Effector CD8-positive, alpha-beta T cell (primary cell): ENCODE data around the gene TUT4.
"Not testable (repeated sequence)": the region's sequence is repeated elsewhere in the genome, so short reads cannot be mapped to it uniquely, and the experiment has no call there.

Experiments
- DNase-seq: peaks from one replicate; lab custom pipeline; 2025; lab: John Stamatoyannopoulos, UW
- total RNA-seq, 4 experiments: gene quantifications; one replicate each; lab custom pipeline; 2026; lab: John Stamatoyannopoulos, UW

The TUT4 gene, protein sequence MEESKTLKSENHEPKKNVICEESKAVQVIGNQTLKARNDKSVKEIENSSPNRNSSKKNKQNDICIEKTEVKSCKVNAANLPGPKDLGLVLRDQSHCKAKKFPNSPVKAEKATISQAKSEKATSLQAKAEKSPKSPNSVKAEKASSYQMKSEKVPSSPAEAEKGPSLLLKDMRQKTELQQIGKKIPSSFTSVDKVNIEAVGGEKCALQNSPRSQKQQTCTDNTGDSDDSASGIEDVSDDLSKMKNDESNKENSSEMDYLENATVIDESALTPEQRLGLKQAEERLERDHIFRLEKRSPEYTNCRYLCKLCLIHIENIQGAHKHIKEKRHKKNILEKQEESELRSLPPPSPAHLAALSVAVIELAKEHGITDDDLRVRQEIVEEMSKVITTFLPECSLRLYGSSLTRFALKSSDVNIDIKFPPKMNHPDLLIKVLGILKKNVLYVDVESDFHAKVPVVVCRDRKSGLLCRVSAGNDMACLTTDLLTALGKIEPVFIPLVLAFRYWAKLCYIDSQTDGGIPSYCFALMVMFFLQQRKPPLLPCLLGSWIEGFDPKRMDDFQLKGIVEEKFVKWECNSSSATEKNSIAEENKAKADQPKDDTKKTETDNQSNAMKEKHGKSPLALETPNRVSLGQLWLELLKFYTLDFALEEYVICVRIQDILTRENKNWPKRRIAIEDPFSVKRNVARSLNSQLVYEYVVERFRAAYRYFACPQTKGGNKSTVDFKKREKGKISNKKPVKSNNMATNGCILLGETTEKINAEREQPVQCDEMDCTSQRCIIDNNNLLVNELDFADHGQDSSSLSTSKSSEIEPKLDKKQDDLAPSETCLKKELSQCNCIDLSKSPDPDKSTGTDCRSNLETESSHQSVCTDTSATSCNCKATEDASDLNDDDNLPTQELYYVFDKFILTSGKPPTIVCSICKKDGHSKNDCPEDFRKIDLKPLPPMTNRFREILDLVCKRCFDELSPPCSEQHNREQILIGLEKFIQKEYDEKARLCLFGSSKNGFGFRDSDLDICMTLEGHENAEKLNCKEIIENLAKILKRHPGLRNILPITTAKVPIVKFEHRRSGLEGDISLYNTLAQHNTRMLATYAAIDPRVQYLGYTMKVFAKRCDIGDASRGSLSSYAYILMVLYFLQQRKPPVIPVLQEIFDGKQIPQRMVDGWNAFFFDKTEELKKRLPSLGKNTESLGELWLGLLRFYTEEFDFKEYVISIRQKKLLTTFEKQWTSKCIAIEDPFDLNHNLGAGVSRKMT (N-terminal part only)
- 95.5 to 183 (median 178) reads per million in 4 experiments for total RNA-seq

- DNase-seq, result peak; percentile 73
Measured at GRCh38 chr1:52552505-52553361, at the start of gene TUT4. Gene TUT4, minus strand, starts transcription at chr1:52553092. Its CDS starts 26,812 bp downstream, at chr1:52526280.

GRCh38 chr1:52601991-52602855, 49.3 kb upstream of the TUT4 start, which contains the start of gene GPX7:
Gene GPX7, plus strand, starts transcription at chr1:52602371. Its CDS starts 39 bp downstream, at chr1:52602410.
- DNase-seq, result peak; percentile 38

GRCh38 chr1:52601519-52601918, 48.6 kb upstream of the TUT4 start:
- DNase-seq, result no peak

DNA sequence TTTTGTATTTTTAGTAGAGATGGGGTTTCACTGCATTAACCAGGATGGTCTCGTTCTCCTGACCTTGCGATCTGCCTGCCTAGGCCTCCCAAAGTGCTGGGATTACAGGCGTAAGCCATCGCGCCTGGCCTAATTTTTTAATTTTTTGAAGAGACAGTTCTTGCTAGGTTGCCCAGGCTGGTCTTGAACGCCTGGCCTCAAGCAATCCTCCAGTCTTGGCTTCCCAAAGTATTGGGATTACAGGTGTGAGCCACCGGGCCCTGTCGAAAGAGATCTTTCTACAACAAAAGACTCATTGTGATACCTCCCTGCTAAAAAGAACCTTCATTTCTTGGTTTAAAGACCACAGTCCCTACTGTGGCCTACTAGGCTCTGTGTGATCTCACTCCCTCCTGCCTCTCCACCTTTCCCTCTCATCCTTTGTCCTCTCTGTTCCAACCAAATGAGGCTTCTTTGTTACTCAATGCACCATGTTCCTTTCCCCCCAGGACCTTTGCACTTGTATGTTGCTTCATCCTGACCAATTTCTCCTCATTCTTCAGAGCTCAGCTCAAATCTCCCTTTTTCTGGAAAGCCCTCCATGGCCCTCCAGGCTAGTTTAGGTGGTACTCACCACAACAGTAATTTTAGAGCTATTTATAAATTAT, 47.8 kb upstream of the TUT4 start:
- no peak for DNase-seq

DNA sequence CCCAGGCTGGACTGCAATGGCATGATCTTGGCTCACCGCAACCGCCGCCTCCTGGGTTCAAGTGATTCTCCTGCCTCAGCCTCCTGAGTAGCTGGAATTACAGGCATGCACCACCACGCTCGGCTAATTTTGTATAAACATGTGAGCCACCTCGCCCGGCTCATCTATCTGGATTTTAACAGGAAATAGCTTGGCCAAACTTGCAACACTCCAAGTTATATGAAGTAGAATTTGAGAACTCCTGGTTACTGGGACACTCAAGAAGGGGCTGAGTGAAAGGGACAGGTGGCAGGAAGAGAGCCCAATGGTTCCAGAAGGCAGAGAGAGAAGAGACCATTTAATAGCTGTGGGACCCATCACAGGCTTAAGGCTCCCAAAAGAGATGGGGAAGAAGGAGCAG, 46.3 kb upstream of the TUT4 start:
- no peak for DNase-seq

DNA sequence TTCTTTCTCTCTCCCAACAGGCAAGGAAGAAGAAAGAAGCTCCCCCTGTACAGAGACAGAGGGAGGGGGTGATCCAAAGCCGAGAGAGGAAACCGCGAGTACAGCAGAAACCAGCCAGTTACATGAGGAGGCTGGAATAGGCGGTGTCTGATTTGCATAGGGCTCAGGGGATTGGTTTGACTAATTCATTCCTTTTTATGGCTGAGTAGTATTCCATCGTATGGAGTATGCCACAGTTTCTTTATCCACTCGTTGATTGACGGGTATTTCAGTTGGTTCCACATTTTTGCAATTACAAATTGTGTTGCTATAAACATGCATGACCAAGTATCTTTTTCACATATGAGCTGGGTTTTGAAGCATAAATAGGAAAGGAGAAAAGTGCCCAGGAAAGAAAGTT, 45.8 kb upstream of the TUT4 start:
- no peak for DNase-seq

DNA sequence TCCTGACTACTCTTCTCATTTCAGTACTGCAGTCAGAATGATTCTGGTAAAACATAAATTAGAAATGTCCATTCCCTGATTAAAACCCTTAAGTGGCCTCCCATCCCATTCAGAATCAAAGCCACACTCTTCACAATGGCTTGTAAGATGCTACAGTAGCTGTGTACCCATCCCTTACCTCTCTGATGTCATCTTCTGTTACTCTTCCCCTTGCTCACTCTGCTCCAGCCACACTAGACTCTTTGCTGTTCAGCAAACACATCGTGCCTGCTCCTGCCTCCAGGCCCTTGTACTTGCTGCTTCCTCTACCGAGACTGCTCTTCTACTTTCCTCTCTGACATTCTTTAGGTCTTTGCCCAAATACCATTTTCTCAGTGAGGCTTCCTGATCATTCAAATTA, 45.0 kb upstream of the TUT4 start:
- no peak for DNase-seq

DNA sequence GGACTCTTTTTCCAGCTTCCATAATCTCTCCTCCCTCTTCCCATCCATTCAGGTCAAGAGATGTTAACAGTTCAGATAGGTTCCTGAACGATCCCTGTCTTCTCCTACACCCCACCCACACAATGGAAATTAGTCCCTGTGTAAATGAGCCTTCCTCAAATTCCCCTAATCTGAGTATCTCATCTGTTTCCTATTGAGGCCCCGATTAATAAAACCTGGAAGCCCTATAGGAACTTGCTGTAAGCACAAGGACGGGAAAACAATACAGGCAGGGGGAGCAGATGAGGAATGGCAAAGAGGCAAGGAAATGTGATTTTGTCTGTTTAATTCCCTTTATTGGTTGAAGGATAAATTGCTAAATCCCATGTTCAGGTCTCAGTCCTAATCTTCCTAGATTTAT, 42.2 kb upstream of the TUT4 start:
- no peak for DNase-seq

DNA sequence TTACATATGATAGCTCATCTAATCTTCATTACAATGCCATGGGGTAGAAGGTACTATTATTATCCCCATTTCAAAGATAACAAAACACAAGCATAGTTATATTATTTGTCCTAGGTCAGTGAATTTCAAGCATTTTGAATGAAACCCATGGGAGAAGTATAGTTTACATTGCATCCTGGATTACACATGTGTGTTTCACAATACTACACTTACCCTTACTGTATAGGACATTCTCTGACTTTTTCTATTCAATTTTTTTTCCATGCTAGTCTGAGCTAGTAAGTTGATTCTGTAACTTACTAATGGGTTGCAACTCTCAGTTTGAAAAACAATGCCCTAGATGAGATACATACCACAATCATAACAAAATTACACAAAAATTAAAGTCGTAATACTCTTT, 40.6 kb upstream of the TUT4 start:
- no peak for DNase-seq

DNA sequence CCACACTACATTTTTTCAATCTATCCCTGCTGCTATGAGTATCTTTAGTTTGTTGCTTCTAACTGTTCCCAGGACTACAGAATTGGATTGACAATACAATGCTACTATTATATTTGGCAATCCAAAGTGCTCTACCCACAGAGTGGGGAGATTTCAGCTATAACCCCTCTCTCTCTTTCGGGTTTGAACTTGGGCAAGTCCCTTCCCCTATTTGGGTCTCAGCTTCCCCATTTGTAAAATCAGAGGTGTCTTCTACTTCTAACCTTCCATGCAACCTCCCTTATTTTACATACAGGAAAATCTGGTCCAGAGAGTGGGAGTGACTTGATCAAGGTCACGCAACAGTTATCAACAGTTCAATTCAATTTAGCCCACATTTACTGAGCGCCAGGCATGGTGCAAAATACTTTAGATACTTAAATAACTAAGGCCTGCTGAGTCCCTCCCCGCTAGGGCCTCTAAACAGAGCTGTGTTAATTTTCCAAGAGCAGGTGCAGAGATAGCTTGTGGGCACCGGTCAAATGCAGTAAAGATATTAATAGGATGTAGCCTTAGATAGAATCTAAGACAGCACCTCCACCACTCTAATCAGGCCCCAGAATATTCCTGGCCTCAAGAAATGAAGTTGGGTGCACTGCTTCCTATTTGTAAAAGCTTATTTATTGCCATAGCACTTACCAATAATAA, 39.9 kb upstream of the TUT4 start:
- DNase-seq, result no peak

DNA sequence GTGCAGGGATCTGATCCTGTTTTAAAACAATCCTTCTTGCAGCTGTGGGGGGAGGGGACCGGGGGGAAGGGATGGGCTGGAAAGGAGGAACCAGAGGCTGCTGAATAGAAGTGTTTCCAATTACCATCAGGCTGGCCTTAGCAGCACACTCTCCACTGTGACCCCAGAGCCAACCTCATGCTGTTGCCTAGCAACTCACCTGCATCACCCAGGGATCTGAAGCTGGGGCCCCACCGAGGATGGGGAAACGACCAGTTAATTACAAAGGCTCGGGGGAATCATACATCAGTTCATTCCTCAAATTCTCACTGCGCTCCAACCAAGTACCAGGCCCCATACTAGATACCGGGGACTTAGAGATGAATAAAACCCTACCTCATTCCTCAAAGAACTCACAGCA, 37.4 kb upstream of the TUT4 start:
- DNase-seq, result no peak

DNA sequence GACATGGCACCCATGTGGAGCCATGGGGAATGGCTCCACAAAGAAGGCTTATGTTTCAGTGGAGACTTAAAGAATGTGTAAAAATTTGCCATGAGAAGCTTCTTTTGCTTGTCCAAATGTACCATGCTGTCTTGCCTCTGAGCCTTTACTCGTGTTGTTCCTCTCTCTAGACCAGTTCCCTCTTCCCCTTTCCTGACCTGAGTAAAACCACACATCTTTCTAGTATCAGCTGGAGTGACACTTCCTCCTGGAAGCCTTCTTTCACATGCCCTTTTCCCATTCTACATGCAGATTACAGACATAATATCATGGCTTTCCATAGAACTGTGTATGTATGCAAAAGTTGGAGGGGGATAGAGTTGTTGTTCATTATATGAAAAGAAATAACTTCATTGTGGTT, 35.6 kb upstream of the TUT4 start:
- no peak for DNase-seq

GRCh38 chr1:52588027-52588426, 35.1 kb upstream of the TUT4 start:
- no peak for DNase-seq

- no peak for DNase-seq
Measured at GRCh38 chr1:52585474-52585873, 32.6 kb upstream of the TUT4 start.

GRCh38 chr1:52582116-52582696, 29.3 kb upstream of the TUT4 start:
- no peak for DNase-seq

DNA sequence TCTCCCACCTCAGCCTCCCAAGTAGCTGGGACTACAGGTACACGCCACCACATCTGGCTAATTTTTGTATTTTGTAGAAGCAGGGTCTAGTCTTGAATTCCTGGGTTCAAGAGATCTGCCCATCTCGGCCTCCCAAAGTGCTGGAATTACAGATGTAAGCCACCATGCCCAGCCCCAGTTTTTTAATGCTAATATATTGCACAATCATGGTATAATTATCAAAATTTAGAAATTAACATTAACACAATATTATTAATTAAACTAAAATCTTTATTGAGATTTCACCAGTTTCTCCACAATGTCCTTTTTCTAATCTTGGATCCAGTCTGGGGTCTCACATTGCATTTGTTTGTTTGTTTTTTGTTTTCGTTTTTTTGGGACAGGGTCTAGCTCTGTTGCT, 27.4 kb upstream of the TUT4 start:
- DNase-seq, result no peak

DNA sequence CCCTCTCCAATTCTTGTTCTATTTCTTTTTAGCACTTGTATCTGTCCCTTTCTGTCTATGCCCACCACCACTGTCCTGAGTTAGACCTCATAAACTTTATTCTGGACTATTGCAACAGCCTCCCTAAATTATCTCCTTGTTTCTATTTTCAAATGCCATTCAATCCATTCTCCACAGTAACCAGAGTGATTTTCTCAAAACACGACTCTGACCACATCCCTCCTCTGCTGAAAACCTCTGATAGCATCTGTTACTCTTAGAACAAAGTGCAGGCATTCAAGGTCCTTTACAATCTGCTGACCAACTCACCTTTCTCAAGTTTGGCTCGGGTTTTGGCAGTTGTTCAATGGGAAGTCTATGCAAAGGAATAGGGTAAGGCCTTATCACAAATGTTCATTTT, 26.5 kb upstream of the TUT4 start:
- no peak for DNase-seq

- DNase-seq, result not testable (repeated sequence)
Measured at GRCh38 chr1:52578066-52578465, 25.2 kb upstream of the TUT4 start.

DNA sequence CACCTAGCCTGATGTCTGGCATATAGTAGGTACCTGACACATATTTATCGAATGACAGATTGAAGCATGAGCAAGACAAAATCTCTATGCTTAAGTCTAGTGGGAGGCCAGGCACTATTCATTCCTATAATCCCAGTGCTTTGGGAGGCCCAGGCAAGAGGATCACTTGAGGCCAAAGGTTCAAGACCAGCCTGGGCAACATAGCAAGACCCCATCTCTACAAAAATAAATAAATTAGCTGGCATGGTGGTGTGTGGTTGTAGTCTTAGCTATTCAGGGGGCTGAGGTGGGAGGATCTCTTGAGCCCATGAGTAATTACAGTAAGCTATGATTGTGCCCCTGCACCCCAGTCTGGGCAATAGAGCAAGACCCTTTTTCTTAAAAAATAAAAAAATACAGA, 23.2 kb upstream of the TUT4 start:
- DNase-seq, result no peak
